H9 (cell line): ENCODE results near the gene MALL. TPM values are rescaled to one million over a fixed set of nuclear protein-coding genes. Genes with fewer than 3 reads are reported as not detected.
"Not testable (repeated sequence)": the region's sequence is repeated elsewhere in the genome, so short reads cannot be mapped to it uniquely, and the experiment has no call there.

Experiments
- DNase-seq: peaks from one replicate; pipeline ENCODE4 v3.0.0-alpha.2; 2017
- H2AFZ ChIP-seq: one replicate; pipeline ENCODE4 v1.6.1; 2013; ENCODE audit warnings: mild to moderate bottlenecking, low read length, control low read depth, moderate library complexity
- H2AK5ac ChIP-seq: 2 replicates; pipeline ENCODE4 v1.6.1; 2013; ENCODE audit warnings: low read length, control low read depth, mixed read lengths; ENCODE audit not compliant: insufficient read length
- H2BK120ac ChIP-seq: one replicate; pipeline ENCODE4 v1.6.1; 2013; ENCODE audit warnings: low read depth, mild to moderate bottlenecking, low read length, control low read depth, inconsistent platforms; ENCODE audit not compliant: poor library complexity, severe bottlenecking
- H2BK12ac ChIP-seq: 2 replicates; pipeline ENCODE4 v1.6.1; 2013; ENCODE audit warnings: low read length, control low read depth, mixed read lengths, low read depth; ENCODE audit not compliant: insufficient read length
- H2BK15ac ChIP-seq: 2 replicates; pipeline ENCODE4 v1.6.1; 2013; ENCODE audit warnings: low read depth, low read length, control low read depth
- H2BK20ac ChIP-seq: one replicate; pipeline ENCODE4 v1.6.1; 2013; ENCODE audit warnings: low read depth, mild to moderate bottlenecking, low read length, control low read depth, inconsistent platforms; ENCODE audit not compliant: poor library complexity, severe bottlenecking
- H2BK5ac ChIP-seq: 2 replicates; pipeline ENCODE4 v1.6.1; 2013; ENCODE audit warnings: low read length, control low read depth, mixed read lengths; ENCODE audit not compliant: insufficient read length
- H3K14ac ChIP-seq: 2 replicates; pipeline ENCODE4 v1.6.1; 2013; ENCODE audit warnings: low read length, control low read depth; ENCODE audit not compliant: insufficient read depth
- H3K18ac ChIP-seq: 2 replicates; pipeline ENCODE4 v1.6.1; 2013; ENCODE audit warnings: low read depth, mild to moderate bottlenecking, mixed read lengths, low read length, control low read depth; ENCODE audit not compliant: insufficient read length
- H3K23ac ChIP-seq: 2 replicates; pipeline ENCODE4 v1.6.1; 2013; ENCODE audit warnings: low read length, control low read depth, mixed read lengths, low read depth; ENCODE audit not compliant: insufficient read length
- H3K23me2 ChIP-seq: 2 replicates; pipeline ENCODE4 v1.6.1; 2013; ENCODE audit warnings: low read depth, mild to moderate bottlenecking, mixed read lengths, low read length, control low read depth; ENCODE audit not compliant: insufficient read length, poor library complexity, severe bottlenecking
- H3K27ac ChIP-seq: 2 replicates; pipeline ENCODE4 v1.5.1; 2013; ENCODE audit warnings: low read length, control low read depth, mixed read lengths, low read depth; ENCODE audit not compliant: insufficient read length
- H3K27me3 ChIP-seq: 2 replicates; pipeline ENCODE4 v1.6.1; 2013; ENCODE audit warnings: low read length, control low read depth, inconsistent platforms; ENCODE audit not compliant: insufficient read depth
- H3K4ac ChIP-seq: 2 replicates; pipeline ENCODE4 v1.6.1; 2013; ENCODE audit warnings: low read depth, mild to moderate bottlenecking, control low read depth, inconsistent platforms, low read length, moderate library complexity
- H3K4me1 ChIP-seq: 2 replicates; pipeline ENCODE4 v1.6.1; 2013; ENCODE audit warnings: low read length, control low read depth, inconsistent platforms; ENCODE audit not compliant: insufficient read depth
- H3K4me2 ChIP-seq: 2 replicates; pipeline ENCODE4 v1.6.1; 2013; ENCODE audit warnings: low read length, control low read depth, mixed read lengths; ENCODE audit not compliant: insufficient read length, insufficient read depth
- H3K56ac ChIP-seq: 2 replicates; pipeline ENCODE4 v1.6.1; 2013; ENCODE audit warnings: low read depth, mild to moderate bottlenecking, mixed read lengths, low read length, control low read depth; ENCODE audit not compliant: insufficient read length
- H3K79me1 ChIP-seq: 2 replicates; pipeline ENCODE4 v1.6.1; 2013; ENCODE audit warnings: low read depth, mild to moderate bottlenecking, moderate library complexity, low read length, control low read depth, inconsistent platforms; ENCODE audit not compliant: insufficient read depth, poor library complexity, severe bottlenecking
- H3K79me2 ChIP-seq: 2 replicates; pipeline ENCODE4 v1.6.1; 2013; ENCODE audit warnings: low read length, control low read depth, inconsistent platforms; ENCODE audit not compliant: insufficient read depth
- H3K9ac ChIP-seq: 2 replicates; pipeline ENCODE4 v1.6.1; 2013; ENCODE audit warnings: low read length, control low read depth, mixed read lengths; ENCODE audit not compliant: insufficient read length; ENCODE audit errors: extremely low read depth
- H3K9me3 ChIP-seq: one replicate; pipeline ENCODE4 v1.6.1; 2013; ENCODE audit warnings: low read depth, low read length, inconsistent platforms; ENCODE audit not compliant: control insufficient read depth
- H3T11ph ChIP-seq: one replicate; pipeline ENCODE4 v1.6.1; 2013; ENCODE audit warnings: mild to moderate bottlenecking, low read length, control low read depth, inconsistent platforms
- H4K20me1 ChIP-seq: one replicate; pipeline ENCODE4 v1.6.1; 2013; ENCODE audit not compliant: control insufficient read depth, insufficient read length, insufficient read depth
- H4K5ac ChIP-seq: 2 replicates; pipeline ENCODE4 v1.6.1; 2013; ENCODE audit warnings: low read depth, mild to moderate bottlenecking, mixed read lengths, low read length, control low read depth; ENCODE audit not compliant: insufficient read length
- H4K8ac ChIP-seq: replicated peaks from 2 replicates; pipeline ENCODE4 v1.6.1; 2013; ENCODE audit warnings: low read length, control low read depth, mixed read lengths, low read depth; ENCODE audit not compliant: insufficient read length
- H4K91ac ChIP-seq: 2 replicates; pipeline ENCODE4 v1.6.1; 2013; ENCODE audit warnings: low read depth, mild to moderate bottlenecking, moderate library complexity, mixed read lengths, low read length, control low read depth; ENCODE audit not compliant: insufficient read length
- H3K27ac Mint-ChIP-seq, 3 experiments: 2 replicates in 2 of 3; 3 replicates in 1 of 3; pipeline ENCODE4 v1.8.0; 2020 to 2021; ENCODE audit warnings: mixed read lengths in 3 of 3, mild to moderate bottlenecking in 1 of 3, moderate library complexity in 1 of 3
- H3K27me3 Mint-ChIP-seq: 2 replicates; pipeline ENCODE4 v1.8.0; 2021; ENCODE audit warnings: low read depth, mild to moderate bottlenecking, moderate library complexity, mixed read lengths
- H3K36me3 Mint-ChIP-seq, 3 experiments: 2 replicates in 2 of 3; 3 replicates in 1 of 3; pipeline ENCODE4 v1.8.0; 2020 to 2021; ENCODE audit warnings: low read depth in 3 of 3, mixed read lengths in 3 of 3; ENCODE audit not compliant: insufficient read depth in 1 of 3
- H3K4me1 Mint-ChIP-seq, 2 experiments: 2 replicates each; pipeline ENCODE4 v1.8.0; 2020; ENCODE audit warnings: mixed read lengths in 2 of 2
- H3K4me3 Mint-ChIP-seq, 2 experiments: 2 replicates in 1 of 2; 3 replicates in 1 of 2; pipeline ENCODE4 v1.8.0; 2020 to 2021; ENCODE audit warnings: mild to moderate bottlenecking in 2 of 2, mixed read lengths in 2 of 2, moderate library complexity in 1 of 2
- H3K9me3 Mint-ChIP-seq, 2 experiments: 2 replicates in 1 of 2; 3 replicates in 1 of 2; pipeline ENCODE4 v1.8.0; 2020; ENCODE audit warnings: mild to moderate bottlenecking in 2 of 2, mixed read lengths in 2 of 2, moderate library complexity in 1 of 2
- WGBS: extraction: QIAGEN DNeasy Blood & Tissue Kit; methylation state at CpG from one replicate; pipeline ENCODE4 v1.1.7; 2013; ENCODE audit warnings: missing lambda C conversion rate, low lambda C conversion rate, mixed read lengths; ENCODE audit not compliant: insufficient read length; ENCODE audit errors: extremely low coverage; 5-methylcytosine and 5-hydroxymethylcytosine counted together
- total RNA-seq: library from RNA; stranded (reverse); gene quantifications from 2 replicates; pipeline ENCODE4 v1.2.1, GENCODE V29; 2021

MALL gene
- total RNA-seq, 1 experiment from 2014 or later, result 5.0 TPM

- not testable (repeated sequence) for H3K4me2 ChIP-seq, H3K27ac ChIP-seq, H3K23me2 ChIP-seq, H3K27ac Mint-ChIP-seq, H4K8ac ChIP-seq, H3K4me1 Mint-ChIP-seq, H3T11ph ChIP-seq, H2BK120ac ChIP-seq, H3K4ac ChIP-seq, H4K91ac ChIP-seq, H3K18ac ChIP-seq, H3K14ac ChIP-seq, H3K9me3 Mint-ChIP-seq, H3K4me3 Mint-ChIP-seq, H3K79me2 ChIP-seq, H3K79me1 ChIP-seq, H2BK12ac ChIP-seq, H2AFZ ChIP-seq, H2AK5ac ChIP-seq, H2BK5ac ChIP-seq, H4K5ac ChIP-seq, H3K9me3 ChIP-seq, H3K23ac ChIP-seq, H3K9ac ChIP-seq, H3K36me3 Mint-ChIP-seq, H4K20me1 ChIP-seq, H3K27me3 ChIP-seq, H2BK20ac ChIP-seq, H3K4me1 ChIP-seq, H3K27me3 Mint-ChIP-seq, H3K56ac ChIP-seq, H2BK15ac ChIP-seq
- DNase-seq, result peak; percentile 0
- WGBS, result no CpG with 5 or more reads among the region's 9 CpGs
Observed at GRCh38 chr2:110037336-110037735, 78.3 kb downstream of the MALL start.

DNA sequence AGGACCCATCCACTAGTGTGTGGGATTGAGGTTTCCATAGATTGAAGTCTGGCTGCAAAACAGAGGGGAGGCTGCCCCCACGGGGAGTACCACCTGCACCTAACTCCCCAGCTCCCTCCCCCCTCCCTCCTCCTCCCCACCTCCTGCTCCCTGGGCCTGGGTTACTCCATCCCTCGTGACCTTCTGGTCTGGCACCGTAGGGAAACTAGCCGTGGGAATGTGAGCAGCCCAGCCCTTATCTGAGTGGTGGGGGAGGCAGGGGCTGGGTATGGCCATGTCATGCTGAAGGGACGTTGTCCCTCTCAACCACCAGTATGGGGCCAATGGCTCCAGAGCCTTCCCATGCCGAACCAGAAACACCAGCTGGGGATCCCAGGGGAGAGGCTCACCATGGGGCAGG is 80.2 kb downstream of the MALL start:
- not testable (repeated sequence) for H4K91ac ChIP-seq, H3K27ac Mint-ChIP-seq, H3K9ac ChIP-seq, H4K8ac ChIP-seq, H3K27me3 Mint-ChIP-seq, H2BK15ac ChIP-seq, H3K23ac ChIP-seq, DNase-seq, H3K23me2 ChIP-seq, H2BK12ac ChIP-seq, H2AK5ac ChIP-seq, H4K20me1 ChIP-seq, H3K4me1 ChIP-seq, H3K27ac ChIP-seq, H3K27me3 ChIP-seq, H3K4me3 Mint-ChIP-seq, H3K79me2 ChIP-seq, H3K9me3 ChIP-seq, H3K18ac ChIP-seq, H3K4me2 ChIP-seq, H2BK120ac ChIP-seq, H2AFZ ChIP-seq, H3K14ac ChIP-seq, H2BK20ac ChIP-seq, H3K4ac ChIP-seq, H4K5ac ChIP-seq, H3K56ac ChIP-seq, H2BK5ac ChIP-seq, H3K4me1 Mint-ChIP-seq, H3T11ph ChIP-seq, H3K36me3 Mint-ChIP-seq, H3K9me3 Mint-ChIP-seq, H3K79me1 ChIP-seq
- WGBS, result no CpG with 5 or more reads among the region's 6 CpGs
